Rectal smooth muscle tissue (tissue), 1 donor: ENCODE measurements around the gene WDR49.

ENCODE experiments used
- H3K27ac ChIP-seq: one replicate; pipeline ENCODE4 v1.7.0; 2013; ENCODE audit warnings: low read depth, low read length, inconsistent platforms
- H3K27me3 ChIP-seq: one replicate; pipeline ENCODE4 v1.7.0; 2013; ENCODE audit warnings: low read length; ENCODE audit not compliant: control insufficient read depth, insufficient read depth
- H3K36me3 ChIP-seq: one replicate; pipeline ENCODE4 v1.7.0; 2013; ENCODE audit warnings: low read length; ENCODE audit not compliant: control insufficient read depth, insufficient read depth
- H3K4me1 ChIP-seq: one replicate; pipeline ENCODE4 v1.7.0; 2013; ENCODE audit warnings: low read length; ENCODE audit not compliant: control insufficient read depth, insufficient read depth
- H3K4me3 ChIP-seq: one replicate; pipeline ENCODE4 v1.7.0; 2013; ENCODE audit warnings: low read length
- H3K9ac ChIP-seq: one replicate; pipeline ENCODE4 v1.7.0; 2013; ENCODE audit warnings: low read length

WDR49 gene

GRCh38 chr3:167480748-167481147, 173.0 kb downstream of the WDR49 start:
- Histone ChIP-seq H3K27me3 (no peaks in the 10 kb centered on the region), H3K36me3 (no peaks in the 10 kb centered on the region), H3K4me1 (no peaks in the 10 kb centered on the region), H3K9ac (no peak overlapping the region), H3K27ac (no peak overlapping the region), H3K4me3 (no peak overlapping the region)

DNA sequence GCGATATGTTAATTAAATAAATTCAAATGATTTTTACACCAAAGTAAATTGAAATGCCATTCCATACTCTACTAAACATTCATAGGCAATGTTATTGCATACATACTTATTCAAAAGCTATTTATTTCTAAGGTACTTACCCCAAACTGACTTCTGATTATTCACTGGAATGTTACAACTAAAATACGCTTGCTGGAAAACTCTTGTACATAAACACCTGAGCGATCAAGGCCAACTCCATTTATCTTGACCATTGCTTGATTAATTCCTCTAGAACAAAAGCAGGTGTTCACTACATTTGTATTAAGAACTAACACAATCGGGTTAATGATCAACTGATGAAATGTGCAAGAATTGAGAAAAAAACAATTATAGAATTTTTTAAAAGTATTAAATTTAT, 179.9 kb downstream of the WDR49 start, which contains the start of gene SERPINI2:
TSS of gene SERPINI2 (minus strand) at position 180 of the 400 bp plus-strand sequence. CDS start 2,208 bp downstream, outside the sequence.
- no peaks in the 10 kb centered on the region for H3K36me3 ChIP-seq
- no peak within 1 kb of the TSS for H3K27ac ChIP-seq
- H3K27me3 ChIP-seq = no peaks in the 10 kb centered on the region
- H3K9ac ChIP-seq = no peak within 1 kb of the TSS
- no peak within 1 kb of the TSS for H3K4me3 ChIP-seq
- H3K4me1 ChIP-seq = no peaks in the 10 kb centered on the region

GRCh38 chr3:167469381-167469780, 184.4 kb downstream of the WDR49 start:
- no peaks in the 10 kb centered on the region for H3K27me3 ChIP-seq
- H3K4me3 ChIP-seq = no peak overlapping the region
- no peak overlapping the region for H3K9ac ChIP-seq
- H3K36me3 ChIP-seq = no peaks in the 10 kb centered on the region
- no peaks in the 10 kb centered on the region for H3K4me1 ChIP-seq
- H3K27ac ChIP-seq = no peak overlapping the region

- Histone ChIP-seq H3K4me3 (no peak overlapping the region), H3K4me1 (no peaks in the 10 kb centered on the region), H3K27ac (no peak overlapping the region), H3K36me3 (no peaks in the 10 kb centered on the region), H3K27me3 (no peaks in the 10 kb centered on the region), H3K9ac (no peak overlapping the region)
Measured at GRCh38 chr3:167467848-167468611, 185.7 kb downstream of the WDR49 start.

- Histone ChIP-seq H3K9ac (no peak overlapping the region), H3K36me3 (no peaks in the 10 kb centered on the region), H3K4me3 (no peak overlapping the region), H3K27ac (no peak overlapping the region), H3K4me1 (no peaks in the 10 kb centered on the region), H3K27me3 (no peaks in the 10 kb centered on the region)
Measured at GRCh38 chr3:167466966-167467365, 186.8 kb downstream of the WDR49 start.

DNA sequence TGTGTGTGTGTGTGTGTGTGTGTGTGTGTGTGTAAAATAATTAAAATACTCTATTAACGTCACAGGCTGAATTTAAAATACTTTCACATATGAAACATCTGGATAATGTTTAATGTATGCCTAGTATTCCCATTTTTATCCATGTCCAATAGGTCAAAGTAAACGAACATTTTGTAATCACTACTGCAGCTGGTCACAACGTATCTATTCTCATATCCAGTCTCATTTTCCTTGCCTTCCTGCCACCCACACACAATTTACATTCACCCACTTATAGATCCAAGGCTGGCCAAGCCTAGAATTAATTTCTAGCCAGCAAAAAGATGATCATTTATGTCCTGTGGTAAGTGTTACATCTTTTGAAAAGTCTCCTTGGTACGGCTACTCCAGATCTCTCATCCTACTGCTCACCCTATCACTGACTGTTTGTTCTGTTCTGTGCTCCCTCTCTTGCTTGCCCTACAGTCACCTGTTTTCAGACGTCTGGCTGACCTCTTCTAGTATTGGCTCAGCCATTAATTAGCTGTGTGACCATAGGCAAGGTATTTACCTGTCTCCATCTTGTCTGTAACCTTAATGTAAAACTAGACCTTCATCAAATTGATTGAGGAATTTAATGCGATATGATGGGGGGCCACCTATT, 197.5 kb downstream of the WDR49 start:
- H3K27ac ChIP-seq = no peak overlapping the region
- no peak overlapping the region for H3K9ac ChIP-seq
- no peaks in the 10 kb centered on the region for H3K27me3 ChIP-seq
- no peak overlapping the region for H3K4me3 ChIP-seq
- H3K36me3 ChIP-seq = no peaks in the 10 kb centered on the region
- no peaks in the 10 kb centered on the region for H3K4me1 ChIP-seq

DNA sequence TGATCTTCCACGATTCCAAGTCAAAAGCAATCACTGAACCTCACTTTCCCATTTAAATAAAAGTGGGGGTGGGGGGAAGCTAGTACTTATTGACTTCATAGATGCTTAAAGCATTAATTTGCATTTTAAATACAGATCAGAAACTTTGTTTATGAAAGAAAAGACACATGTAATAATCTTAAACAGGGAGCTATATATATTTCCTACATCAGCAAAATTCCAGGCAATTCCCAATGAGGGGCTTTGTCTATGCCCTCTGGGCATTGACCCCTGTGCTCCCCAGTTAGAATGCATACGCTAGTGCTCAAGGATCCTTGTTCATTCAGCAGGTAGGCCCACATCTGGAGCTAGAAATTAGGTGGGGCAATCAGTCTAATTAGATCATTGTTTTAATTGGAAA, 199.9 kb downstream of the WDR49 start:
- H3K27me3 ChIP-seq = no peaks in the 10 kb centered on the region
- no peak overlapping the region for H3K27ac ChIP-seq
- H3K4me1 ChIP-seq = no peaks in the 10 kb centered on the region
- no peak overlapping the region for H3K4me3 ChIP-seq
- no peaks in the 10 kb centered on the region for H3K36me3 ChIP-seq
- no peak overlapping the region for H3K9ac ChIP-seq

DNA sequence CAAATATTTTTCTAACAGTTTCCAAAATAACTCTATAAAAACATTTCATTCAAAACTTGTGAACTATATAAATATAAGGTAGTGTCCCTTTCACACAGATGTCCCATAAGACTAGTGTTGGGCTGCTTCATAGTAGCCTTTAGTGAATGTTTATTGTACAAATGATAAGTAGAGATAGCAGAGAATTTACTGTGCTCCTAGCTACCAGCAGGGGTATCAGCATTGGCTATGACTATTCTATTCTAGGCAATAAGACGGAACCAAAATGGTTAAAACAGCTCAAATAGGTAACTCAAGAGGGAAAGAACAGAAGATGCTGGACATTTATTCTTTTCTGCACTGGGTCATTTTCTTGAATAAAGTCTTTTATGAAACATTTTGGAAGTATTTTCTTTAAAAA, 202.5 kb downstream of the WDR49 start:
- Histone ChIP-seq H3K4me1 (no peaks in the 10 kb centered on the region), H3K4me3 (no peak overlapping the region), H3K36me3 (no peaks in the 10 kb centered on the region), H3K9ac (no peak overlapping the region), H3K27me3 (no peaks in the 10 kb centered on the region), H3K27ac (no peak overlapping the region)

DNA sequence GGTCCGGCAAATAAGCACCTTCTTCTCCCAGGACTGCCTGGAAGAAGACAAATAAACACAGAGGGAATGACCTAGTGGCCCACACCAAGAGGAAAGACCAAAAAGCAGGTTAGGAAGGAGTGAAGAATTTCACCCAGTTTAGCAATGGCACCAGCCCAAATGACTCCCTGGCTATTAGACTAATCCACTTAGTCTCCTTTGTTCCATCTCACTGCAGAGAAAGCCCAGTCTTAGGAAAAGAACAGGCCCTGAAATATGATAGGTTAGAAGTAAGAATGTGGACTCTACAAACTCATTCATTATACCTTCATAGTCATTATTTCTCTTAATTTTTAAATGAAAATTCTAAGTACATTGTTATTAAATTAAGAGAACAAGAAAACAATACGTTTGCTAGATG, 203.1 kb downstream of the WDR49 start:
- Histone ChIP-seq H3K36me3 (no peaks in the 10 kb centered on the region), H3K4me1 (no peaks in the 10 kb centered on the region), H3K27ac (no peak overlapping the region), H3K9ac (no peak overlapping the region), H3K27me3 (no peaks in the 10 kb centered on the region), H3K4me3 (no peak overlapping the region)

DNA sequence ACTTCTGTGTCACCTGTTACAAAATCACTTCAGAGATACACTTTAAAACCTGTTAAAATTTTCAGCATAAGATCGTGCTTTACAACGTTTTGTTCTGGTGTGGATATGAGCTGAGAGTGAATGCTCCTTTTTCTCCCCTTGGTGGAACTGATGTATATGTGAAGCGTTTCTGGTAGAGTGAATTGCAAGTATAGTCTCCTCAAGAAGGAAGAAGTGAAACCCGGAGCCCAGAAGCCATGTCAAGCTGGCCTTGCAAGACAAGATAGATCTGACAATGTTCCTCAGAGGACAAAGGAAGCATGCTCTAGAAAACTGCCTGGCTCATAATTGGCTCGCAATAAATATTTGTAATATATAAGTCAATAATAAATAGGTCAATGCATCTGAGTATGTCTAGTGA, 203.5 kb downstream of the WDR49 start:
- Histone ChIP-seq H3K4me3 (no peak overlapping the region), H3K27ac (no peak overlapping the region), H3K27me3 (no peaks in the 10 kb centered on the region), H3K36me3 (no peaks in the 10 kb centered on the region), H3K9ac (no peak overlapping the region), H3K4me1 (no peaks in the 10 kb centered on the region)

- Histone ChIP-seq H3K36me3 (no peaks in the 10 kb centered on the region), H3K27me3 (no peaks in the 10 kb centered on the region), H3K9ac (no peak overlapping the region), H3K4me1 (no peaks in the 10 kb centered on the region), H3K27ac (no peak overlapping the region), H3K4me3 (no peak overlapping the region)
Measured at GRCh38 chr3:167445491-167445890, 208.3 kb downstream of the WDR49 start.

- no peaks in the 10 kb centered on the region for H3K27me3 ChIP-seq
- H3K4me3 ChIP-seq = no peak overlapping the region
- H3K27ac ChIP-seq = no peak overlapping the region
- H3K9ac ChIP-seq = no peak overlapping the region
- no peaks in the 10 kb centered on the region for H3K4me1 ChIP-seq
- no peaks in the 10 kb centered on the region for H3K36me3 ChIP-seq
Measured at GRCh38 chr3:167441256-167441655, 212.5 kb downstream of the WDR49 start.
